ENCODE measurements around the gene DACH1.

DACH1 gene

DNA sequence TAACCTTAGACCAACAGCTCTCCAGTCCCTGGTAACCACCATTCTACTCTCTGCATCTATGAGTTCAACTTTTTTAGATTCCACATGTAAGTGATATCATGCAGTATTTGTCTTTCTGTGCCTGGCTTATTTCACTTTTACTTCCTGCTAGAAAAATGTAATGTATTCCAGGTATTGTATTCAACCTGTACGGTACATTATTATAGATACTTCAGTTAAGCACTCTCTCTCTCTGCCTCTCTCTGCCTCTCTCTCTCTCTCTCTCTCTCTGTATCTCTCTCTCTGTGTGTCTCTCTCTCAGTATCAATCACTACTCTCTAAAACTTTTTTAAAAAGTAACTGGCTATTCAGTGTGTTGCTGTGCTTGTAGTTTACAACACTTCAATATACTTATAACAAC is 8.4 kb downstream of the DACH1 start:
- Histone ChIP-seq H2BK5ac (ENCODE audit: low read depth, low read length, poor library complexity) (no peak overlapping the region), H3K4ac (ENCODE audit: low read depth, low read length) (no peak overlapping the region), H2AFZ (ENCODE audit: insufficient read depth, low read length, poor library complexity) (no peak overlapping the region), H4K12ac (ENCODE audit: low read depth, low read length) (no peak overlapping the region), H2BK120ac (ENCODE audit: insufficient read depth, low read length, poor library complexity) (no peak overlapping the region), H3K27me3 (ENCODE audit: insufficient read depth, low read length) (no peaks in the 10 kb centered on the region), H3K9ac (ENCODE audit: low read length) (no peak overlapping the region), H2BK12ac (ENCODE audit: low read length) (no peak overlapping the region), H2AK5ac (ENCODE audit: low read length) (no peak overlapping the region), H3K18ac (ENCODE audit: low read length) (no peak overlapping the region), H3K79me2 (ENCODE audit: control insufficient read depth, insufficient read depth, low read length, poor library complexity) (no peaks in the 10 kb centered on the region), H3K4me1 (ENCODE audit: control insufficient read depth in 1 of 2, insufficient read depth in 2 of 2, low read length in 2 of 2) (no peaks in the 10 kb centered on the region), H4K8ac (ENCODE audit: low read depth, low read length) (no peak overlapping the region), H3K27ac (ENCODE audit: low read depth, low read length) (no peak overlapping the region), H3K14ac (ENCODE audit: low read length) (no peak overlapping the region), H3K4me2 (ENCODE audit: low read length) (no peak overlapping the region), H3K79me1 (ENCODE audit: low read length) (no peaks in the 10 kb centered on the region), H3K23ac (ENCODE audit: low read length) (no peak overlapping the region), H3K4me3 (ENCODE audit: low read depth, low read length) (no peak overlapping the region), H3K36me3 (ENCODE audit: control insufficient read depth in 1 of 2, insufficient read depth in 2 of 2, low read length in 2 of 2) (no peaks in the 10 kb centered on the region), H3K9me3 (ENCODE audit: insufficient read depth, low read depth, low read length) (no peaks in the 10 kb centered on the region), H4K91ac (ENCODE audit: low read depth, low read length) (no peak overlapping the region)
- DNase-seq, result no peak
- no CpG with 5 or more reads among the region's 1 CpG for WGBS (ENCODE audit: extremely low coverage, insufficient coverage, insufficient read length)

DNA sequence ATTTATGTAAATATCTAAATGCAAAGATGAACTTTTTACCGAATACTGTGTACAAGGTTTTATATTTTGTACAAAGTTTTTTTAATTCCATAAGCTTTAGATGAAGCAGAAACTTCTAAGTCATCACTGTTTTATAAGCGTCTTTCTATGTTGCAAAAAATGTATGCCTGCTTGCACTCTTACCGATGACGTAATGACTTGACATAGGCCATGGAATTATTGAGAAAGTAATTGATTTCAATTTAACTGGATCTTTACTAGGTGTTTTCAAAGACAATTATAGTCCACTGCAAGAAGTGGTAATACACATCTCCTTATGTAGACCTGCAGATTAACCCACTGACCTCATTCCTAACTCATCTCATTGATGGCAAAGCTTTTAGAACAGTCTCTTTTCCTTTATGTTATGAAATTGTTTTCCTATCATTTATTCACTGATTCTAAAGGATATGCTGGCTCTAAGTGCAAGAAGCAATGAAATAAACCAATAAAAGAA is 10.4 kb downstream of the DACH1 start:
- H3K79me2 ChIP-seq (ENCODE audit: control insufficient read depth, insufficient read depth, low read length, poor library complexity), result no peaks in the 10 kb centered on the region
- no peak overlapping the region for H3K14ac ChIP-seq (ENCODE audit: low read length)
- no peak overlapping the region for H3K4me3 ChIP-seq (ENCODE audit: low read depth, low read length)
- H2AK5ac ChIP-seq (ENCODE audit: low read length), result no peak overlapping the region
- H2BK12ac ChIP-seq (ENCODE audit: low read length), result no peak overlapping the region
- no CpG with 5 or more reads among the region's 4 CpGs for WGBS (ENCODE audit: extremely low coverage, insufficient coverage, insufficient read length)
- H3K23ac ChIP-seq (ENCODE audit: low read length), result no peak overlapping the region
- no peak overlapping the region for H2BK120ac ChIP-seq (ENCODE audit: insufficient read depth, low read length, poor library complexity)
- H3K4me2 ChIP-seq (ENCODE audit: low read length), result no peak overlapping the region
- H4K8ac ChIP-seq (ENCODE audit: low read depth, low read length), result no peak overlapping the region
- no peaks in the 10 kb centered on the region for H3K9me3 ChIP-seq (ENCODE audit: insufficient read depth, low read depth, low read length)
- H3K79me1 ChIP-seq (ENCODE audit: low read length), result no peaks in the 10 kb centered on the region
- no peak overlapping the region for H4K12ac ChIP-seq (ENCODE audit: low read depth, low read length)
- no peaks in the 10 kb centered on the region for H3K36me3 ChIP-seq (ENCODE audit: control insufficient read depth in 1 of 2, insufficient read depth in 2 of 2, low read length in 2 of 2)
- no peak overlapping the region for H3K9ac ChIP-seq (ENCODE audit: low read length)
- no peak overlapping the region for H3K27ac ChIP-seq (ENCODE audit: low read depth, low read length)
- H3K27me3 ChIP-seq (ENCODE audit: insufficient read depth, low read length), result no peaks in the 10 kb centered on the region
- H3K4ac ChIP-seq (ENCODE audit: low read depth, low read length), result no peak overlapping the region
- H2BK5ac ChIP-seq (ENCODE audit: low read depth, low read length, poor library complexity), result no peak overlapping the region
- H4K91ac ChIP-seq (ENCODE audit: low read depth, low read length), result no peak overlapping the region
- no peak overlapping the region for H2AFZ ChIP-seq (ENCODE audit: insufficient read depth, low read length, poor library complexity)
- H3K4me1 ChIP-seq (ENCODE audit: control insufficient read depth in 1 of 2, insufficient read depth in 2 of 2, low read length in 2 of 2), result no peaks in the 10 kb centered on the region
- DNase-seq, result no peak
- H3K18ac ChIP-seq (ENCODE audit: low read length), result no peak overlapping the region

GRCh38 chr13:71854401-71854800 is 12.6 kb downstream of the DACH1 start:
- no peaks in the 10 kb centered on the region for H3K36me3 ChIP-seq (ENCODE audit: control insufficient read depth in 1 of 2, insufficient read depth in 2 of 2, low read length in 2 of 2)
- DNase-seq, result no peak
- H4K12ac ChIP-seq (ENCODE audit: low read depth, low read length), result no peak overlapping the region
- no peaks in the 10 kb centered on the region for H3K27me3 ChIP-seq (ENCODE audit: insufficient read depth, low read length)
- H3K4me3 ChIP-seq (ENCODE audit: low read depth, low read length), result no peak overlapping the region
- no peaks in the 10 kb centered on the region for H3K79me1 ChIP-seq (ENCODE audit: low read length)
- H3K79me2 ChIP-seq (ENCODE audit: control insufficient read depth, insufficient read depth, low read length, poor library complexity), result no peaks in the 10 kb centered on the region
- H3K9ac ChIP-seq (ENCODE audit: low read length), result no peak overlapping the region
- H3K27ac ChIP-seq (ENCODE audit: low read depth, low read length), result no peak overlapping the region
- no peak overlapping the region for H3K4ac ChIP-seq (ENCODE audit: low read depth, low read length)
- H4K91ac ChIP-seq (ENCODE audit: low read depth, low read length), result no peak overlapping the region
- WGBS (ENCODE audit: extremely low coverage, insufficient coverage, insufficient read length), result no CpG with 5 or more reads among the region's 1 CpG
- H3K4me2 ChIP-seq (ENCODE audit: low read length), result no peak overlapping the region
- no peak overlapping the region for H2BK120ac ChIP-seq (ENCODE audit: insufficient read depth, low read length, poor library complexity)
- no peak overlapping the region for H4K8ac ChIP-seq (ENCODE audit: low read depth, low read length)
- H2AFZ ChIP-seq (ENCODE audit: insufficient read depth, low read length, poor library complexity), result no peak overlapping the region
- no peaks in the 10 kb centered on the region for H3K9me3 ChIP-seq (ENCODE audit: insufficient read depth, low read depth, low read length)
- no peak overlapping the region for H3K23ac ChIP-seq (ENCODE audit: low read length)
- H3K14ac ChIP-seq (ENCODE audit: low read length), result no peak overlapping the region
- no peak overlapping the region for H2BK5ac ChIP-seq (ENCODE audit: low read depth, low read length, poor library complexity)
- no peak overlapping the region for H2AK5ac ChIP-seq (ENCODE audit: low read length)
- H3K18ac ChIP-seq (ENCODE audit: low read length), result no peak overlapping the region
- H2BK12ac ChIP-seq (ENCODE audit: low read length), result no peak overlapping the region
- H3K4me1 ChIP-seq (ENCODE audit: control insufficient read depth in 1 of 2, insufficient read depth in 2 of 2, low read length in 2 of 2), result no peaks in the 10 kb centered on the region

DNA sequence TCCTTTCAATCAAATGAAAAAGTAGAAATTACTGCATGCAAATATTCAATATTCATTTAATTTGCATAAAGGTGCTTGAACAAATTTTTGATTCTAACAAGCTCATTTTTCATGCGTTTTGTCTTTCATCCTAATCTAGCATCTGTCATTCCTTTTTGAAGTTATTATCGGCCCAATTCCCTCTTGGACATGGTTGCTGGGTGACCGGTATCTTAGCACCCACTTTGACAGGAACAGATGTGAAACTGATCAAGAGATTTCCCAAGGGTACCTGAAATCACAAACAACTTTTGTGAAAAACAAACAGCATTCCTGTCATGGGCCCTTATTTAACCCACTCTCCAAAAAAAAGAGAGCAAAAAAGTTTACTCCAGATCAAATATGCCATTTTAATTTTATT is 13.3 kb downstream of the DACH1 start:
- Histone ChIP-seq H3K9me3 (ENCODE audit: insufficient read depth, low read depth, low read length) (no peaks in the 10 kb centered on the region), H2AFZ (ENCODE audit: insufficient read depth, low read length, poor library complexity) (no peak overlapping the region), H2AK5ac (ENCODE audit: low read length) (no peak overlapping the region), H3K18ac (ENCODE audit: low read length) (no peak overlapping the region), H3K4ac (ENCODE audit: low read depth, low read length) (no peak overlapping the region), H3K4me2 (ENCODE audit: low read length) (no peak overlapping the region), H2BK120ac (ENCODE audit: insufficient read depth, low read length, poor library complexity) (no peak overlapping the region), H4K12ac (ENCODE audit: low read depth, low read length) (no peak overlapping the region), H3K4me3 (ENCODE audit: low read depth, low read length) (no peak overlapping the region), H3K79me1 (ENCODE audit: low read length) (no peaks in the 10 kb centered on the region), H3K27me3 (ENCODE audit: insufficient read depth, low read length) (no peaks in the 10 kb centered on the region), H3K27ac (ENCODE audit: low read depth, low read length) (no peak overlapping the region), H2BK12ac (ENCODE audit: low read length) (no peak overlapping the region), H4K8ac (ENCODE audit: low read depth, low read length) (no peak overlapping the region), H3K14ac (ENCODE audit: low read length) (no peak overlapping the region), H3K79me2 (ENCODE audit: control insufficient read depth, insufficient read depth, low read length, poor library complexity) (no peaks in the 10 kb centered on the region), H3K23ac (ENCODE audit: low read length) (no peak overlapping the region), H3K9ac (ENCODE audit: low read length) (no peak overlapping the region), H4K91ac (ENCODE audit: low read depth, low read length) (no peak overlapping the region), H2BK5ac (ENCODE audit: low read depth, low read length, poor library complexity) (no peak overlapping the region), H3K36me3 (ENCODE audit: control insufficient read depth in 1 of 2, insufficient read depth in 2 of 2, low read length in 2 of 2) (no peaks in the 10 kb centered on the region), H3K4me1 (ENCODE audit: control insufficient read depth in 1 of 2, insufficient read depth in 2 of 2, low read length in 2 of 2) (no peaks in the 10 kb centered on the region)
- DNase-seq, result no peak
- WGBS (ENCODE audit: extremely low coverage, insufficient coverage, insufficient read length), result no CpG with 5 or more reads among the region's 3 CpGs
